NCI-H82 treated with DMSO at 0.1 percent for 48 hours (cell line): ENCODE data around the gene SPDEF.

ENCODE experiments used
- DNase-seq: peaks from one replicate; lab custom pipeline; 2025; ENCODE audit not compliant: unreplicated experiment; lab: John Stamatoyannopoulos, UW

Gene SPDEF

GRCh38 chr6:34583861-34584604 lies 27.9 kb upstream of the SPDEF start:
- DNase-seq: no peak

- DNase-seq: no peak
Observed at GRCh38 chr6:34583461-34583860, 27.3 kb upstream of the SPDEF start.

- DNase-seq: no peak
Observed at GRCh38 chr6:34581561-34581920, 25.4 kb upstream of the SPDEF start.

DNA sequence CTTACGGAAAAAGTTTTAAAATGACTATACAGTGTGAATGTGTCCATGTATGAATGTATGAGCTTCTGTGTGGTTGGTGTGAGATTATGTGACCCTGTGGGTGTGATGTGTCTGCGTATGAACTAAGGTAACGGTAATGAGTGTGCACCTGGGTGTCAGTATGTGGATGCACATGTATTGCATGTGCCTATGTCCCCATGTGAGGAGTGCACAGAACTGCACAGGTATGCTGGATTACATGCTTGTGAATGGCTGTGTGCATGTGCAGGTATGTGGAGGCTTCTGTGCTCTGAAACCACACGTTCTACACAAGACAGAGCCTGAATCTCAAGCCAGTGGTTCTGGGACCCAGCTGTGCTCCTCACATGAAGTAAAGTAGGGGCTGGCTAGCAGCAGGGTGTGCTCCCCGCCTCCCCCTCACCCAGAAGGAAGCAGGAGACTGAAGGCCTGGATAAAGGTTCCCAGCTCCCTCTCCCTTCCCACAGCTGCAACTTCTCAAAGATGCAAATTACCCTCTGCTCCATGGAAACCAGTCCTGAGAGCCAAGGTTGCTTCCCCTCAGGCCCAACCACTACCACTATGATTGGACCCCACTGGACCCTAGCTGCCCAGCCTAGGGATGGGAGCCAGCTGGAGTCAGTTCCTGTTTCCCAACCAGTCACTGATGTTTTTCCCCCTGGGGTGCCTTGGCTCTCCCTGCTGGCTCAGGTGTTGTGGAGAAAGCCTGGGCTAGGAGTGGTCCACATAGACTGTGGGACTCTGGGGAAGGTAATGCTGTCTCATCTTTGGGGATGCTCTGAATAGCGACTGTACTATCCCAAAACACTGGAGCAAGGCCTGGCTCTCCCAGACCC lies 24.8 kb upstream of the SPDEF start:
- no peak for DNase-seq

DNA sequence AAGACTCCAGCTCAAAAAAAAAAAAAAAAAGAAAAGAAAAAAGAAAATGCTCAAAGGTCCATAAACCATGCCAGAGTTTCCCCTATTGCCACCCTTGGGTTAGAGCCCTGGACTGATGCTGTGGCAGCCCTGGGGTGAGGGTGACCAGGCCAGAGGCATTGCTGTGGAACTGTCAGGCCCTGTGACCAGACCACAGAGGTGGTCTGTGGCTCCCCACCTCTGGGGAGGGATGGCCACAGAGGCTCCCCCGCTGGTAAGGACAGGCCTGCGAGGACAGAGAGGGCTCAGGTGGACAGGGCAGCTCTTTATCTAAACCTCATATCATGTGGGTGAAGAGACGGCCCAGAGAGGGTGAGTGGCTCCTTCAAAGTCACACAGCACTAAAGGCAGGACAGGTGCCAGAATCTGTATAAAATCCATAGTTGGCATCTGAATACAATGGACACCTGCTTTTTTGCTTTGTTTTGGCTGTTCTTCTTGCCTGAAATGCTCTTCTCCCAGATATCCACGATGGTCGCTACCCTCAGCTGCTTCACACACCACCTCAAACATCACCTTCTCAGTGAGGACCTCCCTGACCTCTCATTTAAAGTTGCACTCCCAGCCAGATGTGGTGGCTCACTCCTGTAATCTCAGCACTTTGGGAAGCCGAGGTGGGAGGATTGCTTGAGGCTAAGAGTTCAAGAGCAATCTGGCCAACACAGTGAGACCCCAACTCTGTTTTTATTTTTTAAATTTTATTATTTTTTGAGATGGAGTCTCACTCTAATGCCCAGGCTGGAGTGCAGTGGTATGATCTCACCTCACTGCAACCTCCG lies 22.5 kb upstream of the SPDEF start:
- DNase-seq: no peak

DNA sequence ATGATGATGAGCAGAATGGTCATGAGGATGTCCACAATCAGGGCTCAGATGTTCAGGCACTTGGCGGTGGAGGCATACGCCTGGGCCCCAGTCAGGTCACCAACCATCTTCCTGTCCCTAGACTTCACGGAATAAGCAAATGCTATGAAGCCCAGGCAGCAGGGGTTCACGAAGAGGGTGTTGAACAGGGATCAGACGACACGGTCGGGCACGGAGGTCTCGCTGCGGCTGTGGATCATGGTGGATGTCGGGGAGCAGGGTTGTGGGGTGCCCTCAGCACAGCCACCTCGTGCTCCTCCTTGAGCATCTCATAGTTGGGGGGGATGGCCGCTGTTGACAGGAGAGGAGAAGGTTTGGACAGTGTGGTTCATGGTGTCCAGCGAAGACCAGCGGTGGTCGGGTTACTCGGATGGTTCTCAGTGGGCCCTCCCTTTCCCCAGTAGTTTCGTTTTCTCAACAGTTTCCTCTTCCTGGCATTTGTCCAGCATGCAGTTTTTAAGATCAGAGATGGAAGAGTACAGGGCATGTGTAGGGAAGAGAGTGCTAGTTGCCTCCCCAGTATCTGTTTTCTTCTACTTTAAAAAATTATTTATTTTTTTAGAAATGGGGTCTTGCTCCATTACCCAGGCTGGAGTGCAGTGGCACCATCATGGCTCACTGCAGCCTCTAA lies 20.3 kb upstream of the SPDEF start:
- DNase-seq: no peak

DNA sequence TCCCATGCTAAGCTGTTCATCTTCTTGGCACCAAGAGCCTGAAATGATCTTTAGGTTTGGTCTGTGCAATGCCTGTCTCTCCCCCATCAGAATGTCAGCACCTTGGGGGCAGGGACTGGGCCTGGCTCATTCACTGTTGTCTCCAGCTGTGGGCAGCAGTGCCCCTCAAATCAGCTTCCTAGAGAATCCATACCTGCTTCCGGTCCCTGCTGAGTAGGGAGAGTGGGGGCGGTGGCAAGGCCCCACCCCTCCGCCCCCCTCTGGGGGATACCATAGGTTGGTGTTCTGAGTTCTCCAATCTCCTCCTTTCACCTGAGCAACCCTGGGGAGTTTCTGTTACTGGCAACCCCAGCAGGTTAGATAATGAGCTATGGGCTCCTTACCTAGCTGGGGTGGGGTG lies 19.2 kb upstream of the SPDEF start:
- DNase-seq: no peak

DNA sequence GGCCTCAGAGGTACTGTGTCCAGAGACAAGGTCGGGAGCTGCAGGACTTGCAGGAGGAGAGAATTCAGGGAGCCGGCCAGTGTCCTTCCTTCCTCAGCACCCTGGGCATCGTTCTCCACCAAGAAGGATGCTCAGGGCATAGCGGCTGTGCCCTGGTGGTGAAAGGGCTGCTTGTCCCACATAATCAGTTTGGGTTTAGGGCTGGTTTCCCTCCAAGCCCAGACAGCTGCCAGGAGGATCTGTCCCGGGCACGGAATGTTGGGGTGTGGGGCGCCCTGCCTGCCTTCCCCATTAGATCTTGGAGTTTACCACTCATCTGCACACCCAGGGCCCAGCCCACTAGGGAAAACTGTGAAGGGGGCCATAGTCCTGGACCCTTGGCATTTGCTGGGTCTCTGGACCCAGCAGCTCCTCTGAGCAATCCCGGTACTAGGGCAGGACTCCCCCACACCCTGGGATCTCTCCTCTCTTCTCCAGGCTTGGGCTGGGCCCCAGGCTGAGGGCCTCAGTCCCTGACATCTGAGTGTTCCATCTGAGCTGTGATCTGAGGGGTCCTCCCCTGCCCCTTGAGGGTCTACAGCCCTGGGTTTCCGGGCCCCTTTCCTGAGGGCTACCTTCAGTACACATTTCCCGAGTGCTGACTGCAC lies 18.6 kb upstream of the SPDEF start:
- no peak for DNase-seq

GRCh38 chr6:34573567-34574183 lies 17.5 kb upstream of the SPDEF start:
- DNase-seq: no peak

- DNase-seq: no peak
Observed at GRCh38 chr6:34572585-34572984, 16.5 kb upstream of the SPDEF start.

GRCh38 chr6:34572021-34572420 lies 15.9 kb upstream of the SPDEF start:
- no peak for DNase-seq

DNA sequence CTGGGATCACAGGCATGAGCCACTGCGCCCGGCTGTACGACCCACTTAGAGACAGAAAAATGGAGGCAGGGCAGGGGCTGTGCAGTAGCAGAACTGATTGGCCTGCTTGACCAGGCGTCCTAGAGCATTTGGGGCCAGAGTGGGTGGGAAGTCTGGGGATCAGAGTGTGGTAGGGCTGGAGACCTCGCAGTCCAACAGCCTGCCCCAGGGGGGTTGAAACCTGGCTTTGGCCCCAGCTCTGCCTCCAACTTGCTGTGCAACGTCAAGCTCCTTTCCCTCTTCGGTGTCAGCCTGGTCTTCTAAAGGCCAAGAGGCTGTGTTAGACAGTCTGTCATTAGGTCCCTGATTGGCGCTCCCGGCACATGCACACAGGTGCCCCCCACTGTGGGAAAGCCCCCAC lies 15.3 kb upstream of the SPDEF start:
- DNase-seq: no peak

- no peak for DNase-seq
Observed at GRCh38 chr6:34570066-34570833, 14.1 kb upstream of the SPDEF start.

DNA sequence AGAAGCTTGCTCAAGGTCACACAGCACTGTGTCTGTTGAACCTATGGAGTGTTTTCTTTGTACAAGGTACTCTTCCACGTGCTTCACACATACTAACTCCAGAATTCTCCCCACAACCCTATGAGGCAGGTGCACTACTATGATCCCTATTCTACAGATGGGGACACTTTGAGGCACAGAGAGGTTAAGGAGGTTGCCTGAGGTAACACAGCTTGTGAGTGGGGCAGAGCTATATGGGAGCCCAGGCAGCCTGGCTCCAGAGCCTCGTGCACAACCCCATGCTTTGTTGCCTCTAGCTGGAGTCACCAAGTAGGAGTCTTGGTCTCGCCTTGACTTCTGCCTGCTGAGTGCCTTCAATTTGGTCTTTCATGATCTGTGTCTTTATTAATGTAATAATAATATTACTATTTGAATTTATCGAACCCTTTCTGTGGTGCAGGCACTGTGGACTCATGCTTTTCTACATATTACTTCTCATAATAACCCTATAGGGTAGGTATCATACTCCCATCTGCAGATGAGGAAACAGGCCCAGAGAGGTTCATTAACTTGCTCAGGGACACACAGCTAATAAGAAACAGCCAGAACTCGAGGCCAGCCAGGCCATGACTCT lies 13.3 kb upstream of the SPDEF start:
- no peak for DNase-seq

DNA sequence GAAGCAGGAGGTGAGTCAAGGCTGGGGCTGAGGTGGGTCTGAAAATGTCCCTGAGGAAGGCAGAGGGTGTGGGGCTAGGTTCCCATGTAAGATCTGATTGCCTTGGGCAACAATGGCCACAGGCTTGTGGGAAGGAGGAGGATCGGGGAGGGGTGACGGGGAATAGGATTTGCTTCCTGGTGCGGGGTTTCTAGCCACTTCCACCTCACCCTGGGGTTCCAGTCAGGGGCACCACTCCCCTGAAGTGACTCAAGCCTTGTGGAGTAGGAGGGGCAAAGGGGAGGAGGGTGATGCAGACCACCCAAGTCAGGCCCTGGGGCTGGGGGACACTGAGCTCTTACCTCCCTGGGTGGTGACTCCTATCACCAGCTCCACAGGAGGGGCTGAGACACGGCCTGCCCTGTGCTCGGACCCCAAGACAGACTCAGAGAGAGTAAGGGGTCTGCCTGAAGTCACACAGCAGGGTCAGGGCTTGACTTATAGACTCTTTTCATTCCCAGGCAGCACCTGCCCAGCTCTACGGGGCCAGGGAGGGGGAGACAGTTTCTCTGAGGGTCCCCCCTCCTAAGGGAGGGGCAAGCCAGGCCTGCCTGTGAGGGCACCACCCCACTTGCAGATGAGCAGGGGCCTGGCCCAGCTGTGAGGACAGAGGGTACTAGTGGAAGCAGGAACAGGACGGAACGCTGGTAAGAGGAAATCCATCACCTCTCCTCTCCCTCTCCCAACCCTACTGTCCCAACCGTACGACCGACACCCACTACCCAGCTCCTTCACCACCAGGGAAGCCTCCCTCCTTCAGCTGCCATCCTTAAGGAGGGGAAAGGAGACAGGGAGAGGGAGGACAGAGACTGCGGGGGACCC lies 12.4 kb upstream of the SPDEF start:
- no peak for DNase-seq

- DNase-seq: no peak
Observed at GRCh38 chr6:34566830-34567546, 10.9 kb upstream of the SPDEF start.

- no peak for DNase-seq
Observed at GRCh38 chr6:34565722-34566137, 9.6 kb upstream of the SPDEF start.
